ENCODE data around the gene C13orf42. TPM values are rescaled to one million over a fixed set of nuclear protein-coding genes. Genes with fewer than 3 reads are reported as not detected.

Gene C13orf42
- polyA plus RNA-seq, 1 donor from 2014 or later, result not detected

GRCh38 chr13:51048616-51049015 is 62.5 kb downstream of the C13orf42 start:
- no peak for TF ChIP-seq SMC3 (conservative IDR thresholded peaks at IDR 0.05; ENCODE audit: poor library complexity)
- TF ChIP-seq POLR2AphosphoS5 (IDR thresholded peaks at IDR 0.05), result no peak
- no peak for TF ChIP-seq MXI1 (conservative IDR thresholded peaks at IDR 0.05; ENCODE audit: poor library complexity, severe bottlenecking)
- no peak for TF ChIP-seq EZH2 (IDR thresholded peaks at IDR 0.05; ENCODE audit: borderline replicate concordance, insufficient read depth, low read length, poor library complexity, severe bottlenecking)
- no peak for TF ChIP-seq REST (IDR thresholded peaks at IDR 0.05; ENCODE audit: borderline replicate concordance)
- Histone ChIP-seq H4K20me1 (ENCODE audit: insufficient read depth) (no peaks in the 10 kb centered on the region), H3K9me3 (ENCODE audit: low read length) (no peaks in the 10 kb centered on the region)

GRCh38 chr13:51048166-51048461 is 63.0 kb downstream of the C13orf42 start:
- Histone ChIP-seq H3K4me3 (ENCODE audit: low read length) (no peak overlapping the region), H3K27me3 (ENCODE audit: insufficient read depth, low read depth, low read length) (no peaks in the 10 kb centered on the region), H3K4me2 (ENCODE audit: low read length) (no peak overlapping the region), H3F3A (ENCODE audit: insufficient read depth, low read length, poor library complexity, severe bottlenecking) (no peaks in the 10 kb centered on the region), H3K9ac (ENCODE audit: low read length) (no peak overlapping the region), H4K20me1 (ENCODE audit: insufficient read depth) (no peaks in the 10 kb centered on the region), H3K36me3 (ENCODE audit: insufficient read depth, low read length) (no peaks in the 10 kb centered on the region), H3K9me2 (ENCODE audit: insufficient read depth, low read length) (no peaks in the 10 kb centered on the region), H3K79me2 (replicated peaks; ENCODE audit: insufficient read depth, low read length) (no peaks in the 10 kb centered on the region), H3K27ac (ENCODE audit: low read length) (no peak overlapping the region), H3K9me3 (ENCODE audit: low read length) (no peaks in the 10 kb centered on the region), H2AFZ (ENCODE audit: low read depth, low read length) (no peak overlapping the region)
- no peak for TF ChIP-seq EP300 (conservative IDR thresholded peaks at IDR 0.05; ENCODE audit: poor library complexity, severe bottlenecking)
- TF ChIP-seq MXI1 (conservative IDR thresholded peaks at IDR 0.05; ENCODE audit: poor library complexity, severe bottlenecking), result no peak
- TF ChIP-seq TAF1 (IDR thresholded peaks at IDR 0.05; ENCODE audit: low read depth), result no peak
- no peak for TF ChIP-seq SMC3 (conservative IDR thresholded peaks at IDR 0.05; ENCODE audit: poor library complexity)
- TF ChIP-seq REST (IDR thresholded peaks at IDR 0.05; ENCODE audit: borderline replicate concordance), result no peak
- no peak for TF ChIP-seq POLR2AphosphoS5 (IDR thresholded peaks at IDR 0.05)
- TF ChIP-seq RAD21 (conservative IDR thresholded peaks at IDR 0.05), result no peak

More at GRCh38 chr13:51048616-51049015, 62.5 kb downstream of the C13orf42 start:
- Histone ChIP-seq H3K79me2 (replicated peaks; ENCODE audit: insufficient read depth, low read length) (no peaks in the 10 kb centered on the region), H3K27me3 (ENCODE audit: insufficient read depth, low read depth, low read length) (no peaks in the 10 kb centered on the region), H3K4me3 (ENCODE audit: low read length) (no peak overlapping the region), H2AFZ (ENCODE audit: low read depth, low read length) (no peak overlapping the region), H3K4me2 (ENCODE audit: low read length) (no peak overlapping the region), H3K36me3 (ENCODE audit: insufficient read depth, low read length) (no peaks in the 10 kb centered on the region), H3F3A (ENCODE audit: insufficient read depth, low read length, poor library complexity, severe bottlenecking) (no peaks in the 10 kb centered on the region), H3K9ac (ENCODE audit: low read length) (no peak overlapping the region), H3K27ac (ENCODE audit: low read length) (no peak overlapping the region), H3K9me2 (ENCODE audit: insufficient read depth, low read length) (no peaks in the 10 kb centered on the region)
